ENCODE results near the gene IGF2R. TPM values are rescaled to one million over a fixed set of nuclear protein-coding genes. Genes with fewer than 3 reads are reported as not detected.
"Not testable (repeated sequence)": the region's sequence is repeated elsewhere in the genome, so short reads cannot be mapped to it uniquely, and the experiment has no call there.

The IGF2R gene
- total RNA-seq, 4 donors from 2014 or later, result 38.2 to 56.1 (median 52.0) TPM

GRCh38 chr6:159999240-159999671 lies 30.4 kb downstream of the IGF2R start:
- WGBS, 2 donors, result 82 to 85% methylated on average over 6 of the region's 6 CpGs
- TF ChIP-seq POLR2A (IDR thresholded peaks at IDR 0.05) (no peak), CTCF (IDR thresholded peaks at IDR 0.05) (no peak)

GRCh38 chr6:160000280-160000704 lies 31.4 kb downstream of the IGF2R start:
- Histone ChIP-seq H3K36me3 (peaks cover 0 to 23% (median 0%) of the 10 kb centered on the region in 3 donors), H3K4me1 (peaks cover 0 to 14% (median 3%) of the 10 kb centered on the region in 3 donors), H3K9me3 (no peaks in the 10 kb centered on the region), H3K27me3 (no peaks in the 10 kb centered on the region), H3K4me3 (no peak overlapping the region), H3K27ac (peak overlapping the region in 2 of 4 donors; percentile 32 to 39)
- TF ChIP-seq CTCF (IDR thresholded peaks at IDR 0.05) (no peak), POLR2A (IDR thresholded peaks at IDR 0.05) (no peak)
- intact Hi-C loops (cut with DNase I), result no loop called here
- 40 to 50% methylated on average over 8 of the region's 8 CpGs for WGBS, 2 donors
- no peak for DNase-seq

More at GRCh38 chr6:159999240-159999671, 30.4 kb downstream of the IGF2R start:
- Histone ChIP-seq H3K36me3 (peaks cover 0 to 30% (median 0%) of the 10 kb centered on the region in 3 donors), H3K27ac (no peak overlapping the region), H3K9me3 (no peaks in the 10 kb centered on the region), H3K27me3 (no peaks in the 10 kb centered on the region), H3K4me1 (peaks cover 0 to 11% (median 3%) of the 10 kb centered on the region in 3 donors), H3K4me3 (no peak overlapping the region)
- no peak for DNase-seq
- intact Hi-C loops (cut with DNase I), result no loop called here

- Histone ChIP-seq H3K4me1 (peaks cover 3 to 21% (median 4%) of the 10 kb centered on the region in 3 donors), H3K36me3 (peaks cover 0 to 23% (median 0%) of the 10 kb centered on the region in 3 donors)
- H3K9me3 ChIP-seq; DNase-seq; H3K27me3 ChIP-seq; intact Hi-C loops (cut with DNase I); H3K4me3 ChIP-seq; H3K27ac ChIP-seq: not testable (repeated sequence)
- 78 to 88% methylated on average over 5 of the region's 9 CpGs for WGBS, 2 donors
Measured at GRCh38 chr6:160000893-160001427, 32.1 kb downstream of the IGF2R start.

GRCh38 chr6:160002882-160003281 lies 34.0 kb downstream of the IGF2R start:
- 50 to 54% methylated on average over 2 of the region's 2 CpGs for WGBS, 2 donors
- H3K9me3 ChIP-seq, result no peaks in the 10 kb centered on the region
- peaks cover 5 to 34% (median 19%) of the 10 kb centered on the region in 3 donors for H3K4me1 ChIP-seq
- H3K27me3 ChIP-seq, result no peaks in the 10 kb centered on the region
- no peak overlapping the region for H3K4me3 ChIP-seq
- H3K27ac ChIP-seq, result no peak overlapping the region
- peaks cover 0 to 8% (median 0%) of the 10 kb centered on the region in 3 donors for H3K36me3 ChIP-seq
- no peak for DNase-seq
- TF ChIP-seq POLR2A (IDR thresholded peaks at IDR 0.05) (no peak), CTCF (IDR thresholded peaks at IDR 0.05) (no peak)
- intact Hi-C loops (cut with DNase I), result no loop called here

GRCh38 chr6:160004018-160004417 lies 35.1 kb downstream of the IGF2R start:
- Histone ChIP-seq H3K36me3 (peaks cover 0 to 8% (median 0%) of the 10 kb centered on the region in 3 donors), H3K4me3 (no peak overlapping the region), H3K4me1 (peaks cover 5 to 43% (median 27%) of the 10 kb centered on the region in 3 donors), H3K27ac (no peak overlapping the region), H3K9me3 (no peaks in the 10 kb centered on the region), H3K27me3 (no peaks in the 10 kb centered on the region)
- no peak for DNase-seq
- intact Hi-C loops (cut with DNase I), result no loop called here
- WGBS, 2 donors, result 79 to 91% methylated on average over 5 to 6 of the region's 8 CpGs
- TF ChIP-seq POLR2A (IDR thresholded peaks at IDR 0.05) (no peak), CTCF (IDR thresholded peaks at IDR 0.05) (no peak)

Data from esophagus squamous epithelium (tissue), 5 donors.